ENCODE data around the gene ACAA1.

DNA sequence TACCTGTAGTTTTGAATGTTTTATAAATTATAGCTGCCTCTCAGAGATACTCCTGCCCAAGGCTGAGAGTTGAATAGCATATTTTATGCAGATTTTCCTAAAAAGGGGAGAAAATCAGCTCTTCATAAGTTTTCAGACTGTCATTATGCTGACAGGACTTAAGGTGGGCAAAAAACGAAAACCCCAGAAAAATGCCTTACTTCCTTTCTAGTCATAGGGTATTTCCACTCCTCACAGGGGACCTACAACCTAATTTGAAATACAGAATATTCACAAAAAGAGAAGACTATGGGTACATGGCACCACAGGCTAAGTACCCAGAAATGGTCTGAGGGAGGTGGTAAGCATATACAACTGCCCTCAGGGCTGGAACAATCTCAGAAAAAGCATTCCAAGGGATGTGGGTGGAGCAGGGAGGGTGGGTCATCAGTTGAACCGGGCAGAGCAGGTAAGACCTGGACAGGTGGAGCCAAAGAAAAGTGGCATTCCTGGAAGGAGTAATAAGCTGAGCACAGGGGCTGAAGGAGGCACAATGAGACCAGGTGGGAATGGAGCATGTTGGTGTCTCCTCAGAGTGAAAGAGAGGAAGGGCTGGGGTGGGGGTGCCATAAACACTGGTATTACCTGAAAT is 17.8 kb upstream of the ACAA1 start:
- TF ChIP-seq POLR2AphosphoS5 (IDR thresholded peaks at IDR 0.05; ENCODE audit: borderline replicate concordance, low read depth, low read length) (no peak), EZH2 (IDR thresholded peaks at IDR 0.05) (no peak), FOXP2 (optimal IDR thresholded peaks at IDR 0.05; ENCODE audit: control extremely low read depth, extremely low read length, insufficient read depth) (no peak)

Measured in SK-N-MC (cell line).